Suprapubic skin (tissue), 4 donors: ENCODE measurements around the gene ADGRA1.

ENCODE experiments used
- POLR2A ChIP-seq, 2 donors: fragments of 450-650 bp; IDR thresholded peaks; one replicate each; pipeline ENCODE4 v1.6.1; 2017; ENCODE audit warnings: antibody characterized with exemption in 2 of 2, mild to moderate bottlenecking in 2 of 2, moderate library complexity in 2 of 2
- POLR2AphosphoS5 ChIP-seq, 3 donors: sonication (generic); formaldehyde crosslinking; IDR thresholded peaks; one replicate each; pipeline ENCODE4 v1.6.1; 2017; ENCODE audit warnings: antibody characterized with exemption in 3 of 3
- TF ChIP-seq, protein P1 (sequence below), 2 donors: fragments of 200-600 bp in 1 of 2; fragments of 450-650 bp in 1 of 2; sonication (generic) in 1 of 2; IDR thresholded peaks; one replicate each; pipeline ENCODE4 v1.5.1; 2016 to 2019; ENCODE audit warnings: antibody characterized with exemption in 2 of 2, mild to moderate bottlenecking in 1 of 2, moderate library complexity in 1 of 2

DNA sequence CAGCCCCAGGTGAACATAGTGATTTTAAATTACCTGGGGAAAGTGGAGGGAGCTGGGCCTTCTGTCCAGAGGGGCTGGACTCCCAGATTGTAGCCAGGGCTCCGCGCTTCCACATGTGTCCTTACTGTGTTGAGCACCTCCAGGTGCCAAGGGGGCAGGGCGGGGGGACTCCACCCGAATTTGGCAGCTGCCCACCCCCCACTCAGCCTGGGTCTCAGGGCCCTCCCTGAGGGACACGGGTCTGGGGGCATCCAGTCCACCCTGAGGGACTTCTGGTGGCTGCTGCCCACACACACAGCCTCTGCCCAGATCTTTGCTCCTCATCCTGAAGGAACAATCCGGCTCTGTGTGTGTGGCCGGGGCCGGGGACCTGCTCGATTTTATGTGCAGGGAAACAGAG, 28.2 kb upstream of the ADGRA1 start:
- TF ChIP-seq, protein P1, sequence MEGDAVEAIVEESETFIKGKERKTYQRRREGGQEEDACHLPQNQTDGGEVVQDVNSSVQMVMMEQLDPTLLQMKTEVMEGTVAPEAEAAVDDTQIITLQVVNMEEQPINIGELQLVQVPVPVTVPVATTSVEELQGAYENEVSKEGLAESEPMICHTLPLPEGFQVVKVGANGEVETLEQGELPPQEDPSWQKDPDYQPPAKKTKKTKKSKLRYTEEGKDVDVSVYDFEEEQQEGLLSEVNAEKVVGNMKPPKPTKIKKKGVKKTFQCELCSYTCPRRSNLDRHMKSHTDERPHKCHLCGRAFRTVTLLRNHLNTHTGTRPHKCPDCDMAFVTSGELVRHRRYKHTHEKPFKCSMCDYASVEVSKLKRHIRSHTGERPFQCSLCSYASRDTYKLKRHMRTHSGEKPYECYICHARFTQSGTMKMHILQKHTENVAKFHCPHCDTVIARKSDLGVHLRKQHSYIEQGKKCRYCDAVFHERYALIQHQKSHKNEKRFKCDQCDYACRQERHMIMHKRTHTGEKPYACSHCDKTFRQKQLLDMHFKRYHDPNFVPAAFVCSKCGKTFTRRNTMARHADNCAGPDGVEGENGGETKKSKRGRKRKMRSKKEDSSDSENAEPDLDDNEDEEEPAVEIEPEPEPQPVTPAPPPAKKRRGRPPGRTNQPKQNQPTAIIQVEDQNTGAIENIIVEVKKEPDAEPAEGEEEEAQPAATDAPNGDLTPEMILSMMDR (IDR thresholded peaks at IDR 0.05): no peak
- TF ChIP-seq POLR2A (IDR thresholded peaks at IDR 0.05) (no peak), POLR2AphosphoS5 (IDR thresholded peaks at IDR 0.05) (no peak)
